HEK293 (cell line): Measurements from ENCODE around the gene DOP1B.

Source experiments
- CTCF ChIA-PET: fragments of 350-600 bp; formaldehyde crosslinking; extraction: SDS; loops from one replicate; lab custom pipeline; 2021; ENCODE audit warnings: antibody characterized with exemption; lab: Yijun Ruan, JAX
- POLR2A ChIA-PET: fragments of 300-600 bp; formaldehyde crosslinking; extraction: SDS; loops from one replicate; lab custom pipeline; 2020; ENCODE audit warnings: antibody characterized with exemption, inconsistent platforms; lab: Yijun Ruan, JAX
- H3K27ac ChIP-seq: fragments of 200-500 bp; sonication (Bioruptor generic); 2 replicates; pipeline ENCODE4 v1.5.1; 2014; ENCODE audit warnings: low read depth, low read length, control low read depth, inconsistent platforms; ENCODE audit errors: extremely low read depth
- H3K36me3 ChIP-seq, 2 experiments: fragments of 200-500 bp in 1 of 2; sonication (Bioruptor generic) in 1 of 2; 1 replicate in 1 of 2; 2 replicates in 1 of 2; pipeline ENCODE4 v1.5.1; 2014 to 2017; ENCODE audit warnings: inconsistent platforms in 2 of 2, low read length in 2 of 2; ENCODE audit not compliant: control insufficient read depth in 2 of 2, insufficient read depth in 1 of 2
- H3K4me1 ChIP-seq: fragments of 200-500 bp; sonication (Bioruptor generic); 2 replicates; pipeline ENCODE4 v1.5.1; 2014; ENCODE audit warnings: mild to moderate bottlenecking, low read length, inconsistent platforms; ENCODE audit not compliant: control insufficient read depth, insufficient read depth
- H3K4me3 ChIP-seq: 2 replicates; pipeline ENCODE4 v1.5.1; 2011; ENCODE audit warnings: low read depth, mild to moderate bottlenecking, control low read depth, low read length, moderate library complexity
- H3K9me3 ChIP-seq: fragments of 200-500 bp; sonication (Bioruptor generic); 2 replicates; pipeline ENCODE4 v1.5.1; 2014; ENCODE audit warnings: low read depth, low read length, inconsistent platforms; ENCODE audit not compliant: control insufficient read depth, insufficient read depth
- EGR2 ChIP-seq: fragments of 450-650 bp; formaldehyde crosslinking; IDR thresholded peaks from 2 replicates; pipeline ENCODE4 v1.5.1; 2016; ENCODE audit warnings: low read depth, missing biosample characterization, missing genetic modification characterization
- HOXD13 ChIP-seq: sonication (generic); formaldehyde crosslinking; IDR thresholded peaks from 2 replicates; pipeline ENCODE4 v1.8.0; 2022; ENCODE audit warnings: missing genetic modification reagents, borderline replicate concordance
- OSR2 ChIP-seq: fragments of 450-650 bp; formaldehyde crosslinking; IDR thresholded peaks from 2 replicates; pipeline ENCODE4 v1.5.1; 2016; ENCODE audit warnings: missing biosample characterization, missing genetic modification characterization
- RBAK ChIP-seq: fragments of 450-650 bp; formaldehyde crosslinking; IDR thresholded peaks from 2 replicates; pipeline ENCODE4 v1.5.1; 2016; ENCODE audit warnings: missing biosample characterization, missing genetic modification characterization
- SP7 ChIP-seq: fragments of 450-650 bp; formaldehyde crosslinking; IDR thresholded peaks from 2 replicates; pipeline ENCODE4 v1.5.1; 2016; ENCODE audit warnings: missing biosample characterization, missing genetic modification characterization
- ZBTB17 ChIP-seq: fragments of 450-650 bp; formaldehyde crosslinking; IDR thresholded peaks from 2 replicates; pipeline ENCODE4 v1.5.1; 2016; ENCODE audit warnings: missing biosample characterization, missing genetic modification characterization
- ZBTB48 ChIP-seq: fragments of 450-650 bp; formaldehyde crosslinking; IDR thresholded peaks from 2 replicates; pipeline ENCODE4 v1.5.1; 2016; ENCODE audit warnings: missing biosample characterization, missing genetic modification characterization
- ZFHX2 ChIP-seq: fragments of 450-650 bp; formaldehyde crosslinking; conservative IDR thresholded peaks from 2 replicates; pipeline ENCODE4 v1.5.1; 2016; ENCODE audit warnings: missing biosample characterization, missing genetic modification characterization
- ZNF366 ChIP-seq: fragments of 450-650 bp; formaldehyde crosslinking; conservative IDR thresholded peaks from 2 replicates; pipeline ENCODE4 v1.5.1; 2016; ENCODE audit warnings: missing biosample characterization, missing genetic modification characterization
- ZNF510 ChIP-seq: fragments of 450-650 bp; formaldehyde crosslinking; IDR thresholded peaks from 2 replicates; pipeline ENCODE4 v1.5.1; 2018; ENCODE audit warnings: mild to moderate bottlenecking, missing genetic modification characterization, missing biosample characterization; ENCODE audit not compliant: insufficient replicate concordance
- ZNF529 ChIP-seq: fragments of 450-650 bp; formaldehyde crosslinking; IDR thresholded peaks from 2 replicates; pipeline ENCODE4 v1.5.1; 2017; ENCODE audit warnings: missing genetic modification characterization, missing biosample characterization; ENCODE audit not compliant: insufficient replicate concordance
- ZNF548 ChIP-seq: fragments of 450-650 bp; formaldehyde crosslinking; IDR thresholded peaks from 2 replicates; pipeline ENCODE4 v1.5.1; 2016; ENCODE audit warnings: missing biosample characterization, missing genetic modification characterization
- ZNF76 ChIP-seq: fragments of 450-650 bp; formaldehyde crosslinking; IDR thresholded peaks from 2 replicates; pipeline ENCODE4; 2016; ENCODE audit warnings: low read depth, missing biosample characterization, missing genetic modification characterization, borderline replicate concordance
- TF ChIP-seq, protein P1 (sequence below): fragments of 450-650 bp; formaldehyde crosslinking; IDR thresholded peaks from 2 replicates; pipeline ENCODE4 v1.5.1; 2017; ENCODE audit warnings: missing biosample characterization, missing genetic modification characterization
- TF ChIP-seq, protein P2 (sequence below): fragments of 450-650 bp; formaldehyde crosslinking; IDR thresholded peaks from 2 replicates; pipeline ENCODE4 v1.5.1; 2016; ENCODE audit warnings: missing biosample characterization, missing genetic modification characterization, borderline replicate concordance
- TF ChIP-seq, protein P3 (sequence below): fragments of 450-650 bp; formaldehyde crosslinking; IDR thresholded peaks from 2 replicates; pipeline ENCODE4 v1.5.1; 2017; ENCODE audit warnings: missing biosample characterization, missing genetic modification characterization
- TF ChIP-seq, protein P4 (sequence below): fragments of 450-650 bp; formaldehyde crosslinking; IDR thresholded peaks from 2 replicates; pipeline ENCODE4 v1.5.1; 2016; ENCODE audit warnings: missing biosample characterization, missing genetic modification characterization
- TF ChIP-seq, protein P5 (sequence below): fragments of 450-650 bp; formaldehyde crosslinking; IDR thresholded peaks from 2 replicates; pipeline ENCODE4 v1.5.1; 2016; ENCODE audit warnings: missing biosample characterization, missing genetic modification characterization
- TF ChIP-seq, protein P6 (sequence below): fragments of 450-650 bp; formaldehyde crosslinking; IDR thresholded peaks from 2 replicates; pipeline ENCODE4 v1.5.1; 2016; ENCODE audit warnings: missing biosample characterization, missing genetic modification characterization

DOP1B gene

DNA sequence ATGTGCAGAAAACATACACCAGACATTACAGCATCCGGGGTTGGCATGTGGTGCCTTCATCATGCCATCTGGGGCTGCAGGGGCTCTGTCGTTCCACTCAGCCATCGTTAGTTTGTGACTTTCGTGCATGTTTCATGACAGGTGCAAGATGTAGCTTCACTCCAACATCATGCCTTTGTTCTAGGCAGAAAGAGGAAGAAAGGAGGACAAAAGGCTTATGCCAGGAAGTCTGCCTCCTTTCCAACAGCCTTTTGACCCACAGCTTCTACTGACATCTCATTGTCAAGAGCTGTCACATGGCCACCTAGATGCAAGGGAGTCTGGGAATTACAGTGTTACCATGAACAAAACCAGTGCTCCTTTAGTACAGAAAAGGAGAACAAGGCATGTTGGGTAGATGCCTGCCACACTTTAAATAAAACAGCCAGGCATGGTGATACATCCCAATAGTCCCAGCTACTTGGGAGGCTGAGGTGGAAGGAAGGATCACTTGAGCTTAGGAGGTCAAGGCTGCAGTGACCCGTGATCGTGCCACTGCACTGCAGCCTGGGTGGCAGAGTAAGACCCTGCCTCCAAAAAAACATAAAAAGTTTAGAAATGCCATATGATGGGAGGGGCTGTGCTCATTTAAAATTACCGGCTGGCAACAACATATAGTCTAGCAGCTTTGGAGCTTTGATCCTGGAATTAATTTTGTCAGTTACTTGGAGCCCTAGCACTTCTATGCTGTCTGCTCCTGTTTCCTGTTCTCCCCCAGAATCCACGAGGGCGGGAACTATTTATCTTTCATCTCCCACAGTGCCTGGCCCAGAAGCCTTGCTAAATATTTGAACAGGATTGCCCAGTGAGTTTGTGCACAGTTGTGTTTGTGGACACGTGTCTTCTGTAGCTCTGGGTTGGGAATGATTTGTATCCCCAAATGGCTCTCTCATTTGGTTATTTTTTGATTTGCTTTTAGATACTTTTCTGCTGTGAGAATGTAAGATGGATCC lies 7.4 kb downstream of the DOP1B start:
- H3K27ac ChIP-seq, result no peak overlapping the region
- peaks cover 2 to 9% of the 10 kb centered on the region in 2 experiments; a peak in 2 of 3 replicates for H3K36me3 ChIP-seq
- ChIA-PET POLR2A (interaction anchor here (0.5 to 1.6 kb wide), 6 partner anchors 8 to 156 kb away, joined by 3 to 15 read pairs (median 4); partner anchors contain the start of gene MORC3), CTCF (interaction anchor here (0.7 to 1.7 kb wide), 4 partner anchors 11 to 156 kb away, joined by 3 to 7 read pairs (median 3); partner anchors contain the start of gene MORC3)
- TF ChIP-seq RBAK (tag by site-specific recombination) (no peak), EGR2 (tag by site-specific recombination) (peak; percentile 49; the same call in 1 of the 2 replicates), ZBTB17 (tag by site-specific recombination) (peak; percentile 93), HOXD13 (CRISPR knock-in tag) (no peak), ZNF76 (tag by site-specific recombination) (0 out of 2 replicates have a peak, but pooled peaks have one; percentile 13), ZFHX2 (0 out of 2 replicates have a peak, but pooled peaks have one; percentile 9), OSR2 (tag by site-specific recombination) (peak; percentile 77), ZBTB48 (tag by site-specific recombination) (peak; percentile 32; the same call in 1 of the 2 replicates), ZNF548 (tag by site-specific recombination) (no peak), ZNF366 (tag by site-specific recombination) (no peak)
- TF ChIP-seq, protein P1, sequence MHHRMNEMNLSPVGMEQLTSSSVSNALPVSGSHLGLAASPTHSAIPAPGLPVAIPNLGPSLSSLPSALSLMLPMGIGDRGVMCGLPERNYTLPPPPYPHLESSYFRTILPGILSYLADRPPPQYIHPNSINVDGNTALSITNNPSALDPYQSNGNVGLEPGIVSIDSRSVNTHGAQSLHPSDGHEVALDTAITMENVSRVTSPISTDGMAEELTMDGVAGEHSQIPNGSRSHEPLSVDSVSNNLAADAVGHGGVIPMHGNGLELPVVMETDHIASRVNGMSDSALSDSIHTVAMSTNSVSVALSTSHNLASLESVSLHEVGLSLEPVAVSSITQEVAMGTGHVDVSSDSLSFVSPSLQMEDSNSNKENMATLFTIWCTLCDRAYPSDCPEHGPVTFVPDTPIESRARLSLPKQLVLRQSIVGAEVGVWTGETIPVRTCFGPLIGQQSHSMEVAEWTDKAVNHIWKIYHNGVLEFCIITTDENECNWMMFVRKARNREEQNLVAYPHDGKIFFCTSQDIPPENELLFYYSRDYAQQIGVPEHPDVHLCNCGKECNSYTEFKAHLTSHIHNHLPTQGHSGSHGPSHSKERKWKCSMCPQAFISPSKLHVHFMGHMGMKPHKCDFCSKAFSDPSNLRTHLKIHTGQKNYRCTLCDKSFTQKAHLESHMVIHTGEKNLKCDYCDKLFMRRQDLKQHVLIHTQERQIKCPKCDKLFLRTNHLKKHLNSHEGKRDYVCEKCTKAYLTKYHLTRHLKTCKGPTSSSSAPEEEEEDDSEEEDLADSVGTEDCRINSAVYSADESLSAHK (tag by site-specific recombination), result no peak
- H3K9me3 ChIP-seq, result no peaks in the 10 kb centered on the region
- H3K4me3 ChIP-seq, result no peak overlapping the region
- H3K4me1 ChIP-seq, result peaks cover 9% of the 10 kb centered on the region

DNA sequence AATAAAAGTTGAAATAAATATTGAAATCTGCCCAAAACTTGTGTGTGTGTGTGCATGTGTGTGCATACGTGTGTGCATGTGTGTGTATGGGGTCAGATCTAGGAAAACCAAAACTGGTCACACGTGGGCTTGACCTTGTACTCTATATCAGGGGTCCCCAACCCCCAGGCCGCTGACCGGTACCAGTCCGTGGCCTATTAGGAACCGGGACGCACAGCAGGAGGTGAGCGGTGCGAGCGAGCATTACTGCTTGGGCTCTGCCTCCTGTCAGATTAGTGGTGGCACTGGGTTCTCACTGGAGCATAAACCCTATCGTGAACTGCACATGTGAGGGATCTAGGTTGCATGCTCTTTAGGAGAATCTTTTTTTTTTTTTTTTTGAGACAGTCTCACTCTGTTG lies 8.7 kb downstream of the DOP1B start:
- ChIA-PET CTCF (no interaction called here), POLR2A (interaction anchor here (1.4 kb wide), 1 partner anchor 9 kb away, joined by 5 read pairs; no protein-coding TSS in a partner anchor)
- Histone ChIP-seq H3K9me3 (no peaks in the 10 kb centered on the region), H3K36me3 (peaks cover 9 to 12% of the 10 kb centered on the region in 2 experiments; a peak in 2 of 3 replicates), H3K4me1 (peaks cover 9% of the 10 kb centered on the region), H3K27ac (no peak overlapping the region), H3K4me3 (no peak overlapping the region)
- TF ChIP-seq ZNF510 (tag by site-specific recombination) (no peak), ZNF529 (tag by site-specific recombination) (no peak), ZFHX2 (no peak), SP7 (tag by site-specific recombination) (no peak)
- TF ChIP-seq, protein P2, sequence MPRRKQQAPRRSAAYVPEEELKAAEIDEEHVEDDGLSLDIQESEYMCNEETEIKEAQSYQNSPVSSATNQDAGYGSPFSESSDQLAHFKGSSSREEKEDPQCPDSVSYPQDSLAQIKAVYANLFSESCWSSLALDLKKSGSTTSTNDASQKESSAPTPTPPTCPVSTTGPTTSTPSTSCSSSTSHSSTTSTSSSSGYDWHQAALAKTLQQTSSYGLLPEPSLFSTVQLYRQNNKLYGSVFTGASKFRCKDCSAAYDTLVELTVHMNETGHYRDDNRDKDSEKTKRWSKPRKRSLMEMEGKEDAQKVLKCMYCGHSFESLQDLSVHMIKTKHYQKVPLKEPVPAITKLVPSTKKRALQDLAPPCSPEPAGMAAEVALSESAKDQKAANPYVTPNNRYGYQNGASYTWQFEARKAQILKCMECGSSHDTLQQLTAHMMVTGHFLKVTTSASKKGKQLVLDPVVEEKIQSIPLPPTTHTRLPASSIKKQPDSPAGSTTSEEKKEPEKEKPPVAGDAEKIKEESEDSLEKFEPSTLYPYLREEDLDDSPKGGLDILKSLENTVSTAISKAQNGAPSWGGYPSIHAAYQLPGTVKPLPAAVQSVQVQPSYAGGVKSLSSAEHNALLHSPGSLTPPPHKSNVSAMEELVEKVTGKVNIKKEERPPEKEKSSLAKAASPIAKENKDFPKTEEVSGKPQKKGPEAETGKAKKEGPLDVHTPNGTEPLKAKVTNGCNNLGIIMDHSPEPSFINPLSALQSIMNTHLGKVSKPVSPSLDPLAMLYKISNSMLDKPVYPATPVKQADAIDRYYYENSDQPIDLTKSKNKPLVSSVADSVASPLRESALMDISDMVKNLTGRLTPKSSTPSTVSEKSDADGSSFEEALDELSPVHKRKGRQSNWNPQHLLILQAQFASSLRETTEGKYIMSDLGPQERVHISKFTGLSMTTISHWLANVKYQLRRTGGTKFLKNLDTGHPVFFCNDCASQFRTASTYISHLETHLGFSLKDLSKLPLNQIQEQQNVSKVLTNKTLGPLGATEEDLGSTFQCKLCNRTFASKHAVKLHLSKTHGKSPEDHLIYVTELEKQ (tag by site-specific recombination), result no peak
- TF ChIP-seq, protein P3, sequence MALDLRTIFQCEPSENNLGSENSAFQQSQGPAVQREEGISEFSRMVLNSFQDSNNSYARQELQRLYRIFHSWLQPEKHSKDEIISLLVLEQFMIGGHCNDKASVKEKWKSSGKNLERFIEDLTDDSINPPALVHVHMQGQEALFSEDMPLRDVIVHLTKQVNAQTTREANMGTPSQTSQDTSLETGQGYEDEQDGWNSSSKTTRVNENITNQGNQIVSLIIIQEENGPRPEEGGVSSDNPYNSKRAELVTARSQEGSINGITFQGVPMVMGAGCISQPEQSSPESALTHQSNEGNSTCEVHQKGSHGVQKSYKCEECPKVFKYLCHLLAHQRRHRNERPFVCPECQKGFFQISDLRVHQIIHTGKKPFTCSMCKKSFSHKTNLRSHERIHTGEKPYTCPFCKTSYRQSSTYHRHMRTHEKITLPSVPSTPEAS, result peak; percentile 68
- TF ChIP-seq, protein P4, sequence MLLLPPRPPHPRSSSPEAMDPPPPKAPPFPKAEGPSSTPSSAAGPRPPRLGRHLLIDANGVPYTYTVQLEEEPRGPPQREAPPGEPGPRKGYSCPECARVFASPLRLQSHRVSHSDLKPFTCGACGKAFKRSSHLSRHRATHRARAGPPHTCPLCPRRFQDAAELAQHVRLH (tag by site-specific recombination), result no peak
- TF ChIP-seq, protein P5, sequence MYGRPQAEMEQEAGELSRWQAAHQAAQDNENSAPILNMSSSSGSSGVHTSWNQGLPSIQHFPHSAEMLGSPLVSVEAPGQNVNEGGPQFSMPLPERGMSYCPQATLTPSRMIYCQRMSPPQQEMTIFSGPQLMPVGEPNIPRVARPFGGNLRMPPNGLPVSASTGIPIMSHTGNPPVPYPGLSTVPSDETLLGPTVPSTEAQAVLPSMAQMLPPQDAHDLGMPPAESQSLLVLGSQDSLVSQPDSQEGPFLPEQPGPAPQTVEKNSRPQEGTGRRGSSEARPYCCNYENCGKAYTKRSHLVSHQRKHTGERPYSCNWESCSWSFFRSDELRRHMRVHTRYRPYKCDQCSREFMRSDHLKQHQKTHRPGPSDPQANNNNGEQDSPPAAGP (tag by site-specific recombination), result no peak
- TF ChIP-seq, protein P6, sequence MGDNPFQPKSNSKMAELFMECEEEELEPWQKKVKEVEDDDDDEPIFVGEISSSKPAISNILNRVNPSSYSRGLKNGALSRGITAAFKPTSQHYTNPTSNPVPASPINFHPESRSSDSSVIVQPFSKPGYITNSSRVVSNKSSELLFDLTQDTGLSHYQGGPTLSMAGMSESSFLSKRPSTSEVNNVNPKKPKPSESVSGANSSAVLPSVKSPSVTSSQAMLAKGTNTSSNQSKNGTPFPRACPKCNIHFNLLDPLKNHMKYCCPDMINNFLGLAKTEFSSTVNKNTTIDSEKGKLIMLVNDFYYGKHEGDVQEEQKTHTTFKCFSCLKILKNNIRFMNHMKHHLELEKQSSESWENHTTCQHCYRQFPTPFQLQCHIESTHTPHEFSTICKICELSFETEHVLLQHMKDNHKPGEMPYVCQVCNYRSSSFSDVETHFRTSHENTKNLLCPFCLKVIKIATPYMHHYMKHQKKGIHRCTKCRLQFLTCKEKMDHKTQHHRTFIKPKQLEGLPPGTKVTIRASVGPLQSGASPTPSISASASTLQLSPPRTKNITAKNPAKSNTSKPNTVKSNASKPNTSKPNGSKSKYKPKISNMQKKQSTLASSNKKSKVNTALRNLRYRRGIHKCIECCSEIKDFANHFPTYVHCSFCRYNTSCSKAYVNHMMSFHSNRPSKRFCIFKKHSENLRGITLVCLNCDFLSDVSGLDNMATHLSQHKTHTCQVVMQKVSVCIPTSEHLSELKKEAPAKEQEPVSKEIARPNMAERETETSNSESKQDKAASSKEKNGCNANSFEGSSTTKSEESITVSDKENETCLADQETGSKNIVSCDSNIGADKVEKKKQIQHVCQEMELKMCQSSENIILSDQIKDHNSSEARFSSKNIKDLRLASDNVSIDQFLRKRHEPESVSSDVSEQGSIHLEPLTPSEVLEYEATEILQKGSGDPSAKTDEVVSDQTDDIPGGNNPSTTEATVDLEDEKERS (tag by site-specific recombination), result no peak
